Choroid plexus epithelial cell (primary cell): ENCODE results near the gene TXNIP.
"Not testable (repeated sequence)": the region's sequence is repeated elsewhere in the genome, so short reads cannot be mapped to it uniquely, and the experiment has no call there.

Experiments used
- DNase-seq: peaks from one replicate; pipeline ENCODE4 v3.0.0-alpha.2; 2010; ENCODE audit warnings: low read depth
- H3K4me3 ChIP-seq: 2 replicates; pipeline ENCODE4 v1.5.1; 2011; ENCODE audit warnings: low read depth, mild to moderate bottlenecking, control low read depth, low read length, moderate library complexity
- TF ChIP-seq, protein P1 (sequence below): conservative IDR thresholded peaks from 2 replicates; pipeline ENCODE4 v1.5.1; 2011; ENCODE audit warnings: low read depth, mild to moderate bottlenecking, control low read depth, inconsistent platforms, low read length, moderate library complexity

The TXNIP gene

DNA sequence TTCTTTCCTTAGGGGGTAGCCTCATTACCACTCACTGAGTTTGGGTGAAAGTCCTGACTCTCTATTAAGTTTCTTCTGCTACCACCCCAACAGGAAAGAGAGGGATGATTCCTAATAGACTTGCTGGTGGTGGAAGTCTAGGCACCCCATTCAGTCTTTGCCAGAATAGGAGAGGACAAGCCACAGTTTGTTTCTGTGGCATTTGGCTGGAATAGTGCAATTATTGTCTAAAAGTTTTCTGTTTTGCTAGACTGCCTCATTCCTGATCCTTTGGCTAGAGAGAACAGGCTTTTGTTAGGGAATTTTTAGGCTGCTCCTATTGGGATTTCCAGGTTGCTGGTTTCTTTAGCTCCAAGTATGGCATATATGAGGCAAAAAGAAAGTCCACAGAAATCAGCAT, 35.1 kb upstream of the TXNIP start:
- TF ChIP-seq, protein P1, sequence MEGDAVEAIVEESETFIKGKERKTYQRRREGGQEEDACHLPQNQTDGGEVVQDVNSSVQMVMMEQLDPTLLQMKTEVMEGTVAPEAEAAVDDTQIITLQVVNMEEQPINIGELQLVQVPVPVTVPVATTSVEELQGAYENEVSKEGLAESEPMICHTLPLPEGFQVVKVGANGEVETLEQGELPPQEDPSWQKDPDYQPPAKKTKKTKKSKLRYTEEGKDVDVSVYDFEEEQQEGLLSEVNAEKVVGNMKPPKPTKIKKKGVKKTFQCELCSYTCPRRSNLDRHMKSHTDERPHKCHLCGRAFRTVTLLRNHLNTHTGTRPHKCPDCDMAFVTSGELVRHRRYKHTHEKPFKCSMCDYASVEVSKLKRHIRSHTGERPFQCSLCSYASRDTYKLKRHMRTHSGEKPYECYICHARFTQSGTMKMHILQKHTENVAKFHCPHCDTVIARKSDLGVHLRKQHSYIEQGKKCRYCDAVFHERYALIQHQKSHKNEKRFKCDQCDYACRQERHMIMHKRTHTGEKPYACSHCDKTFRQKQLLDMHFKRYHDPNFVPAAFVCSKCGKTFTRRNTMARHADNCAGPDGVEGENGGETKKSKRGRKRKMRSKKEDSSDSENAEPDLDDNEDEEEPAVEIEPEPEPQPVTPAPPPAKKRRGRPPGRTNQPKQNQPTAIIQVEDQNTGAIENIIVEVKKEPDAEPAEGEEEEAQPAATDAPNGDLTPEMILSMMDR = no peak
- no peak for DNase-seq
- no peak overlapping the region for H3K4me3 ChIP-seq

DNA sequence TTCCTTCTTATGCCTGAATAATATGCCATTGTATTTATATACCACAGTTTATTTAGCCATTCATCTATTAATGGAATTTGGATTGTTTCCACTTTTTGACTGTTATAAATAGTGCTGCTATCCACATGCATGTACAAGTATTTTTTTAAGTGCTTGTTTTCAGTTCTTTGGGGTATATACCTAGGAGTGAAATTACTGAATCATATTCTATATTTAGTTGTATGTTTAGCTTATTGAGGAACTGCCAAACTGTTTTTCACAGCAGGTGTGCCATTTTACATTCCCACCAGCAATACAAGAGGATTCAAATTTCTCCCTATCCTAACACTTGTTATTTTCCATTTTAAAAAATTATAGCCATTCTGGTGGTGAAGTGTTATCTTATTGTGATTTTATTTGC, 32.7 kb upstream of the TXNIP start:
- TF ChIP-seq, protein P1 = no peak
- DNase-seq = peak; percentile 31
- no peak overlapping the region for H3K4me3 ChIP-seq

DNA sequence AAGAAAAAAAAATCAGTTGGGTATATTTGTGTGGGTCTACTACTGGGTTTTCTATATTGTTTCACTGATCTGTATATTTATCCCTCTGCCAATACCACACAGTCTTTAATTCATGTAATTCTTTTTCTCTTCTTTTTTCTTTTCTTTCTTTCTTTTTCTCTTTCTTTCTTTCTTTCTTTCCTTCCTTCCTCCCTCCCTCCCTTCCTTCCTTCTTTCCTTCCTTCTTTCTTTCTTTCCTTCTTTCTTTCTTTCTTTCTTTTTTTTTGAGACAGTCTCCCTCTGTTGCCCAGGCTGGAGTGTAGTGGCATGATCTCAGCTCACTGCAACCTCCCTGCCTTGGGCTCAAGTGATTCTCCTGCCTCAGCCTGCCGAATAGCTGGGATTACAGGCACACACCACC, 30.3 kb upstream of the TXNIP start:
- not testable (repeated sequence) for H3K4me3 ChIP-seq, DNase-seq

DNA sequence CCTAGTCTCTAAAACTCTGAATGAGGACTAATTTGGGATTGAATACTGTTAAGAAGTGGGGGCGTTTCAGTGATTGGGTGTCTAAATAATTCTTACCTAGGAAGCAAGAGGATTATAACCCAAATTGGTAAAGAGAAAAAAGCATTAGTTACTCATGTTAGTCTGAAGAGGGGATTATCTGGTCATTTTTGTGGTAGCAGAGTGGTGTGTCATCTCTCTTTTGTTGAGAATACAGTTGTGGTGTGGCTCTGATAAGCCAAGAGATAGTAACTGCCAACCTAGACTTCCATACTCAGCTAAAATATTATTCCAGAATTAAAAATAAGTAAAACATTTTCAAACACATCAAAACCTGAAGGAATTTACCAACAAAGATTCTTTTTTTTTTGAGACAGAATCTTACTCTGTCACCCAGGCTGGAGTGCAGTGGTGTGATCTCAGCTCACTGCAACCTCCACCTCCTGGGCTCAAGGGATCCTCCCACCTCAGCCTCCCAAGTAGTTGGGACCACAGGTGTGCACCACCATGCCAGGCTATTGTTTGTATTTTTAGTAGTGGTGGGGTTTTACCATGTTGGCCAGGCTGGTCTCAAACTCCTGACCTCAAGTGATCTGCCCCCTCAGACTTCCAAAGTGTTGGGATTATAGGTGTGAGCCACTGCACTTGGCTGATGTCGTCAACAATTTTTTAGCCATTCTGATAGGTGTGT, 29.6 kb upstream of the TXNIP start:
- DNase-seq, H3K4me3 ChIP-seq: not testable (repeated sequence)

DNA sequence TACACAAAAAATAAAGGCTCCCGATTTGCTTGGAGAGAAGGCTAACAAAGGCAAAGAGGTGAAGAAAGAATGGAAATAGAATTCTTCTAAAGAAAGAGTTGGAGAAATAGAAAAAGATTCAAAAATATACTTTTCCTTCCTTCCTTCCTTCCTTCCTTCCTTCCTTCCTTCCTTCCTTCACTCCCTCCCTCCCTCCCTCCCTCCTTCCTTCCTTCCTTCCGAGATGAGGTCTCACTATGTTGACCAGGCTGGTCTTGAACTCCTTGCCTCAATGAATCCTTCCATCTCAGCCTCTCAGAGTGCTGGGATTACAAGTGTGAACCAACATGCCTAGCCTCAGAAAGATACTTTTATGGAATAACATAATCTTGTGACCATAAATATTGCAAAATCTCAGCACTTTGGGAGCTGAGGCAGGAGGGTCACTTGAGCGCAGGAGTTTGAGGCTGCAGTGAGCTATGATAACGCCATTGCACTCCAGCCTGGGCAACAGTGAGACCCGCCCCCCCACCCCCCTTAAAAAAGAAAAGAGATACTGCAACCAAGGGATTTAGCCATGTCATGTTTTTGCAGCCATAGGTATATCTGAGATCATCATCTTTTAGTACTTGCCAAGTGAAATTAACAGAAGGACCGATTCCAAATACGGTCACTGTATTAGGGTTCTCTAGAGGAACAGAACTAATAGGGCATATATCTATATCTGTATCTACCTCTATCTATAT, 26.2 kb upstream of the TXNIP start:
- TF ChIP-seq, protein P1 = no peak
- DNase-seq = no peak
- H3K4me3 ChIP-seq = no peak overlapping the region

DNA sequence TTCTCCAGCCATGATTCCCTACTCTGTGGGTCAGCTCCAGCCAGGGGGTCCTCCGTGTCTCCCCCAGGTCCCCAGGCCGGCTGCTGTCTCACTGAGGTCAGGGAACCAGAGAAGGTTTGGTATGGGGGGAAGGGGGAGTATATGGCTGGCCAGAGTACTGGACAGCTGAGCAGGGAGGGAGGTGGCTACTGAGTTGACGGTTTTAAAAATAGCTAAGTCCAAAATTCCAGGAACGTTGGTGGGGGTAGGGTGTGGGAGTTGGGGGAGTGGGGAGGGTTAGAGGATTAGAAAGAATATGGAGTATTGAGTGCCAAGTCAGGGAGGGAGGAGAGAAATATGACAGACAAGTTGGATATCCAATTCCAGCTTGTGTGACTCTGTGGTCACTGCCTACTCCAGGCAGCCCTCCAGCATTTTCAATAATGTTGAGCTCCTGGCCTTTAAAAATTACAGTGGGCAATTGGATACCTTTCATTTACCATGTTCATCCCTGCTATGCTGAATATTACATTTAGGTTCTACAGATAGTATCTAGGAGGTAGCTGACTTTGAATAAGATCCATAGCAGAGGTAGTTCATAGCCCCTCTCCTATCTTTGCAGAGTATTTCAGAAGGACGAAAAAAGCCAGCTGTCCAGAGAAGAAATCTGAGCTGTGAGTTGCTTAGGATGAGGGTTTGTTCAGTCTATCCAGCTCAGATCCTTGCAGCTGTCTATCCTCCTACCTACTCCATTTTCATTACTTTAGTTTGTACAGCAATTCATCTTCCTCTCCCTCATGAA, 25.4 kb upstream of the TXNIP start, which contains the start of gene HJV:
HJV (minus strand) TSS at position 114 of the 781 bp plus-strand sequence. CDS start 1,504 bp downstream, outside the sequence.
- no peak for DNase-seq
- TF ChIP-seq, protein P1 = no peak
- H3K4me3 ChIP-seq = no peak within 1 kb of the TSS

DNA sequence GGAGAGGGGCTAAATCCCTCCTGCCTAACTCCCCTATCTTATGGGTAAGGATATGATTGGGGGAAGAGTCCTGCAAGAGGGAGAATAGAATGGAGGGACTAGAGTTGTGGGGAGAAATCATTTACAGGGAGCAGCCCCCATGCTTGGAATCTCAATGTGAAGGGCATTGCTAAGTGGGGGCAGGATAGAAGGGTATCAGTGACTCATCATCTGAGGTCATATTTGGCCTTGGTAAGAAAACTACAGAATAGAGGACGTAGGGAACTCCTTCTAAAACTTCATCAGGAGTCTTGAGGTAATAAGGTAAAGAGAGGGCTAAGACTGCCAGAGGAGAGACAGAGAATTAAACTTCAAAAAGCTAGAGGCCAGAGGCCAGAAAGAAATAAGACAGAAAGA, 24.7 kb upstream of the TXNIP start:
- no peak for DNase-seq
- TF ChIP-seq, protein P1 = no peak
- no peak overlapping the region for H3K4me3 ChIP-seq
